Gastroesophageal sphincter (tissue), 3 donors: ENCODE data around the gene PCA3.

Experiments used
- POLR2A ChIP-seq, 2 donors: fragments of 450-650 bp; IDR thresholded peaks; one replicate each; pipeline ENCODE4 v1.6.1; 2017; ENCODE audit warnings: antibody characterized with exemption in 2 of 2, mild to moderate bottlenecking in 2 of 2, moderate library complexity in 1 of 2
- POLR2AphosphoS5 ChIP-seq: sonication (generic); formaldehyde crosslinking; IDR thresholded peaks from one replicate; pipeline ENCODE4 v1.6.1; 2017; ENCODE audit warnings: antibody characterized with exemption
- TF ChIP-seq, protein P1 (sequence below), 4 experiments: fragments of 200-600 bp in 2 of 4; fragments of 450-650 bp in 2 of 4; sonication (generic) in 1 of 4; IDR thresholded peaks; one replicate each; pipeline ENCODE4 v1.5.1; 2017 to 2019; ENCODE audit warnings: antibody characterized with exemption in 4 of 4, mild to moderate bottlenecking in 2 of 4, moderate library complexity in 2 of 4

DNA sequence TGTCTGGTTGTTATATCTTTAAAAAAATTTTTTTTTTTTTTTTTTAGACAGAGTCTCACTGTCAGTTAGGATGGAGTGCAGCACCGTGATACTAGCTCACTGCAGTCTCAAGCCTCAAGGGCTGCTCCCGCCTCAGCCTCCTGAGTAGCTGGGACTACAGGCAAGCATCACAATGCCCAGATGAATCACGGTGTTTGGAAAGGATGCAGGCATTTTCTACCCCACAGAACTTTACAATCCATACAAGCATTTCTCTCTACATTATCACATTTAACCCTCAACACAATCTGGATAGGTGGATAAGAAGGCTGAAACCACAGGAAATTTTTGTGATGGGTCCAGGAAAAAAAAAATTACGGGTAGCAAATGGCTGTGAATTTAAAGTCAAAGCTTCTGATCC lies 5.8 kb upstream of the PCA3 start:
- TF ChIP-seq, protein P1, sequence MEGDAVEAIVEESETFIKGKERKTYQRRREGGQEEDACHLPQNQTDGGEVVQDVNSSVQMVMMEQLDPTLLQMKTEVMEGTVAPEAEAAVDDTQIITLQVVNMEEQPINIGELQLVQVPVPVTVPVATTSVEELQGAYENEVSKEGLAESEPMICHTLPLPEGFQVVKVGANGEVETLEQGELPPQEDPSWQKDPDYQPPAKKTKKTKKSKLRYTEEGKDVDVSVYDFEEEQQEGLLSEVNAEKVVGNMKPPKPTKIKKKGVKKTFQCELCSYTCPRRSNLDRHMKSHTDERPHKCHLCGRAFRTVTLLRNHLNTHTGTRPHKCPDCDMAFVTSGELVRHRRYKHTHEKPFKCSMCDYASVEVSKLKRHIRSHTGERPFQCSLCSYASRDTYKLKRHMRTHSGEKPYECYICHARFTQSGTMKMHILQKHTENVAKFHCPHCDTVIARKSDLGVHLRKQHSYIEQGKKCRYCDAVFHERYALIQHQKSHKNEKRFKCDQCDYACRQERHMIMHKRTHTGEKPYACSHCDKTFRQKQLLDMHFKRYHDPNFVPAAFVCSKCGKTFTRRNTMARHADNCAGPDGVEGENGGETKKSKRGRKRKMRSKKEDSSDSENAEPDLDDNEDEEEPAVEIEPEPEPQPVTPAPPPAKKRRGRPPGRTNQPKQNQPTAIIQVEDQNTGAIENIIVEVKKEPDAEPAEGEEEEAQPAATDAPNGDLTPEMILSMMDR (IDR thresholded peaks at IDR 0.05): no peak
- TF ChIP-seq POLR2A (IDR thresholded peaks at IDR 0.05) (no peak), POLR2AphosphoS5 (no peak)
